HCT116 (cell line): ENCODE measurements around the gene C11orf98. TPM values are rescaled to one million over a fixed set of nuclear protein-coding genes. Genes with fewer than 3 reads are reported as not detected.

Source experiments
- ATAC-seq: fragments of 200-7000 bp; cut with Tn5 transposase; 2 replicates; pipeline ENCODE4 v1.9.1; 2020; ENCODE audit warnings: mild to moderate bottlenecking, moderate library complexity
- BruUV-seq: library from RNA; stranded (reverse); fragments of 400-500 nt; replicated peaks from 2 replicates; lab custom pipeline; 2021; lab: Mats Ljungman, UMichigan
- CTCF ChIA-PET: fragments of 300-600 bp; sonication (Branson Sonifier 250); formaldehyde crosslinking; loops from one replicate; lab custom pipeline; 2021; ENCODE audit warnings: antibody characterized with exemption; lab: Charles Lee
- POLR2A ChIA-PET: fragments of 300-600, 350-600 bp; sonication (Branson Sonifier 250); formaldehyde crosslinking; loops from one replicate; lab custom pipeline; 2021; ENCODE audit warnings: antibody characterized with exemption; lab: Charles Lee
- RAD21 ChIA-PET, 2 experiments: fragments of 300-600 bp; sonication (Branson Sonifier 250); formaldehyde crosslinking; loops; one replicate each; lab custom pipeline; 2023; ENCODE audit warnings: low total read pairs in 2 of 2; ENCODE audit not compliant: uncharacterized antibody in 2 of 2, unreplicated experiment in 2 of 2, low non-redundant PET in 1 of 2; lab: Charles Lee
- DNase-seq: peaks from one replicate; pipeline ENCODE4 v3.0.0-alpha.2; 2010; ENCODE audit warnings: low read depth, low spot score
- H2AFZ ChIP-seq: fragments of 200-600 bp; shearing (Covaris generic), sonication (generic); 2 replicates; pipeline ENCODE4 v1.6.1; 2017; ENCODE audit warnings: low read depth, mixed run types, mixed read lengths, antibody characterized with exemption, low read length; ENCODE audit not compliant: poor library complexity, severe bottlenecking
- H3K27ac ChIP-seq: 2 replicates; pipeline ENCODE4 v1.5.1; 2012; ENCODE audit warnings: low read depth, low read length
- H3K27me3 ChIP-seq: fragments of 200-600 bp; sonication (generic); 2 replicates; pipeline ENCODE4 v1.6.1; 2016; ENCODE audit warnings: mixed run types, low read length, mixed read lengths; ENCODE audit not compliant: insufficient read depth
- H3K36me3 ChIP-seq, 2 experiments: fragments of 200-500 bp in 1 of 2; fragments of 200-600 bp in 1 of 2; sonication (Bioruptor generic) in 1 of 2; sonication (generic) in 1 of 2; 2 replicates each; pipeline versions ENCODE4 v1.5.1 to v1.6.1; 2014 to 2016; ENCODE audit warnings: low read length in 2 of 2, inconsistent platforms in 1 of 2, mixed read lengths in 1 of 2, mixed run types in 1 of 2; ENCODE audit not compliant: insufficient read depth in 2 of 2, control insufficient read depth in 1 of 2
- H3K4me1 ChIP-seq, 2 experiments: fragments of 200-600 bp in 1 of 2; sonication (generic) in 1 of 2; 2 replicates each; pipeline versions ENCODE4 v1.5.1 to v1.6.1; 2012 to 2017; ENCODE audit warnings: low read length in 2 of 2, inconsistent platforms in 1 of 2, mild to moderate bottlenecking in 1 of 2, mixed read lengths in 1 of 2, mixed run types in 1 of 2, moderate library complexity in 1 of 2; ENCODE audit not compliant: insufficient read depth in 2 of 2, control insufficient read depth in 1 of 2
- H3K4me2 ChIP-seq: fragments of 200-600 bp; sonication (generic); 2 replicates; pipeline ENCODE4 v1.6.1; 2017; ENCODE audit warnings: mixed run types, low read length, mixed read lengths
- H3K4me3 ChIP-seq, 2 experiments: fragments of 200-600 bp in 1 of 2; sonication (generic) in 1 of 2; replicated peaks in 1 of 2; 2 replicates each; pipeline ENCODE4 v1.5.1; 2011 to 2016; ENCODE audit warnings: low read length in 2 of 2, control low read depth in 1 of 2, low read depth in 1 of 2, mild to moderate bottlenecking in 1 of 2, mixed read lengths in 1 of 2, mixed run types in 1 of 2
- H3K79me2 ChIP-seq: fragments of 200-600 bp; sonication (generic); 2 replicates; pipeline ENCODE4 v1.6.1; 2017; ENCODE audit warnings: mild to moderate bottlenecking, mixed run types, low read length, moderate library complexity, mixed read lengths; ENCODE audit not compliant: insufficient read depth
- H3K9ac ChIP-seq: fragments of 200-600 bp; sonication (generic); 2 replicates; pipeline ENCODE4 v1.6.1; 2016; ENCODE audit warnings: low read length, mixed read lengths
- H3K9me2 ChIP-seq: fragments of 200-600 bp; sonication (generic), shearing (Covaris generic); 2 replicates; pipeline ENCODE4 v1.6.1; 2017; ENCODE audit warnings: mixed run types, mild to moderate bottlenecking, moderate library complexity; ENCODE audit not compliant: insufficient read depth
- H3K9me3 ChIP-seq, 2 experiments: fragments of 200-500 bp in 1 of 2; fragments of 200-600 bp in 1 of 2; sonication (Bioruptor generic) in 1 of 2; sonication (generic) in 1 of 2; 2 replicates each; pipeline ENCODE4 v1.6.1; 2014 to 2017; ENCODE audit warnings: low read length in 2 of 2, mixed read lengths in 2 of 2, inconsistent platforms in 1 of 2, low read depth in 1 of 2, mild to moderate bottlenecking in 1 of 2, mixed run types in 1 of 2, moderate library complexity in 1 of 2; ENCODE audit not compliant: control insufficient read depth in 1 of 2, insufficient read depth in 1 of 2
- H4K20me1 ChIP-seq: fragments of 200-600 bp; sonication (generic), shearing (Covaris generic); 2 replicates; pipeline ENCODE4 v1.6.1; 2017; ENCODE audit warnings: mixed run types, mild to moderate bottlenecking, moderate library complexity; ENCODE audit not compliant: insufficient read depth
- ATF3 ChIP-seq: IDR thresholded peaks from 2 replicates; pipeline ENCODE4 v1.6.1; 2012
- CBX3 ChIP-seq: IDR thresholded peaks from 2 replicates; pipeline ENCODE4 v1.6.1; 2012; ENCODE audit warnings: low read depth
- CEBPB ChIP-seq: IDR thresholded peaks from 2 replicates; pipeline ENCODE4 v1.6.1; 2012; ENCODE audit warnings: low read depth
- EGR1 ChIP-seq: IDR thresholded peaks from 2 replicates; pipeline ENCODE4 v1.6.1; 2012; ENCODE audit warnings: low read depth
- ELF1 ChIP-seq: IDR thresholded peaks from 2 replicates; pipeline ENCODE4 v1.6.1; 2012; ENCODE audit warnings: low read depth, borderline replicate concordance
- EZH2 ChIP-seq: fragments of 200-600 bp; sonication (generic); IDR thresholded peaks from 2 replicates; pipeline ENCODE4 v1.6.1; 2017; ENCODE audit warnings: antibody characterized with exemption, mixed run types
- POLR2A ChIP-seq: IDR thresholded peaks from 2 replicates; pipeline ENCODE4 v1.7.0; 2011; ENCODE audit warnings: borderline replicate concordance; ENCODE audit not compliant: insufficient read depth, insufficient read length; ENCODE audit errors: extremely low read depth
- POLR2AphosphoS5 ChIP-seq: IDR thresholded peaks from 2 replicates; pipeline ENCODE4 v1.6.1; 2011; ENCODE audit warnings: mild to moderate bottlenecking, low read depth, low read length, moderate library complexity
- REST ChIP-seq: IDR thresholded peaks from 2 replicates; pipeline ENCODE4 v1.6.1; 2012; ENCODE audit warnings: low read depth
- SIN3A ChIP-seq: IDR thresholded peaks from 2 replicates; pipeline ENCODE4 v1.6.1; 2012; ENCODE audit warnings: low read depth
- SP1 ChIP-seq: IDR thresholded peaks from 2 replicates; pipeline ENCODE4 v1.6.1; 2012; ENCODE audit warnings: low read depth
- SRF ChIP-seq: IDR thresholded peaks from 2 replicates; pipeline ENCODE4 v1.6.1; 2012; ENCODE audit warnings: low read depth
- YY1 ChIP-seq: IDR thresholded peaks from 2 replicates; pipeline ENCODE4 v1.6.1; 2011; ENCODE audit warnings: low read length, low read depth, moderate library complexity, mild to moderate bottlenecking; ENCODE audit not compliant: insufficient replicate concordance; ENCODE audit errors: extremely low read depth
- ZFX ChIP-seq: fragments of 450-650 bp; IDR thresholded peaks from 2 replicates; pipeline ENCODE4 v1.6.1; 2017
- ZNF274 ChIP-seq: fragments of 200-500 bp; sonication (Bioruptor generic); IDR thresholded peaks from 2 replicates; pipeline ENCODE4 v1.6.1; 2014; ENCODE audit warnings: mild to moderate bottlenecking, low read depth, low read length, inconsistent platforms
- intact Hi-C: fragments of 100-400 bp; cut with micrococcal nuclease; formaldehyde crosslinking; loops from 2 replicates; pipeline ENCODE4 v1.10.0; 2022
- total RNA-seq: library from RNA; stranded (reverse); gene quantifications from one replicate; pipeline ENCODE4 v1.2.1, GENCODE V29; 2021; ENCODE audit not compliant: unreplicated experiment
- TF ChIP-seq, protein P1 (sequence below): IDR thresholded peaks from 2 replicates; pipeline ENCODE4 v1.6.1; 2011; ENCODE audit warnings: mild to moderate bottlenecking, low read length, moderate library complexity; ENCODE audit not compliant: insufficient replicate concordance; ENCODE audit errors: extremely low read depth
- TF ChIP-seq, protein P2 (sequence below), 3 experiments: fragments of 200-600 bp in 1 of 3; sonication (generic) in 1 of 3; IDR thresholded peaks in 2 of 3; conservative IDR thresholded peaks in 1 of 3; 2 replicates each; pipeline ENCODE4 v1.5.1; 2012 to 2017; ENCODE audit warnings: low read depth in 2 of 3, low read length in 2 of 3, antibody characterized with exemption in 1 of 3, borderline replicate concordance in 1 of 3, control low read depth in 1 of 3, mild to moderate bottlenecking in 1 of 3, mixed read lengths in 1 of 3, mixed run types in 1 of 3, moderate library complexity in 1 of 3; ENCODE audit not compliant: insufficient read depth in 1 of 3

C11orf98 gene
- total RNA-seq, 1 experiment from 2014 or later = 121 TPM

- TF ChIP-seq, protein P1, sequence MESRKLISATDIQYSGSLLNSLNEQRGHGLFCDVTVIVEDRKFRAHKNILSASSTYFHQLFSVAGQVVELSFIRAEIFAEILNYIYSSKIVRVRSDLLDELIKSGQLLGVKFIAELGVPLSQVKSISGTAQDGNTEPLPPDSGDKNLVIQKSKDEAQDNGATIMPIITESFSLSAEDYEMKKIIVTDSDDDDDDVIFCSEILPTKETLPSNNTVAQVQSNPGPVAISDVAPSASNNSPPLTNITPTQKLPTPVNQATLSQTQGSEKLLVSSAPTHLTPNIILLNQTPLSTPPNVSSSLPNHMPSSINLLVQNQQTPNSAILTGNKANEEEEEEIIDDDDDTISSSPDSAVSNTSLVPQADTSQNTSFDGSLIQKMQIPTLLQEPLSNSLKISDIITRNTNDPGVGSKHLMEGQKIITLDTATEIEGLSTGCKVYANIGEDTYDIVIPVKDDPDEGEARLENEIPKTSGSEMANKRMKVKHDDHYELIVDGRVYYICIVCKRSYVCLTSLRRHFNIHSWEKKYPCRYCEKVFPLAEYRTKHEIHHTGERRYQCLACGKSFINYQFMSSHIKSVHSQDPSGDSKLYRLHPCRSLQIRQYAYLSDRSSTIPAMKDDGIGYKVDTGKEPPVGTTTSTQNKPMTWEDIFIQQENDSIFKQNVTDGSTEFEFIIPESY = peak; percentile 24
- TF ChIP-seq POLR2AphosphoS5 = peak; percentile 98
These were observed 18.8 kb downstream of the C11orf98 start, which contains the start of gene GANAB (continued) for GRCh38 chr11:62645946-62646824.

DNA sequence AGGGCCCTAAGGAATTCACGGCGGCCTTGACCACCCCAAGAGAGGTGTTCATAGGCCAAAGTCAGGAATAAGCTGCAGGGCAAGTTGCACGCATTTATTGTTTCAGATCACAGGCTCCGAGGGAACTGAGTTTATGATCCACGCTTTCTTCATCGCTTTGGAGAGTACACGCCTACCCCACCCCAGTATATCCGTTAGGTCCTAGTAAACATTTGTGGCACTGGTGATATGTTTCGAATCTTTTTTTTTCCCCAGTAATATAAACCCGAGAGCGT lies 19.4 kb downstream of the C11orf98 start:
- Histone ChIP-seq H2AFZ (no peak overlapping the region), H3K79me2 (peaks cover 65% of the 10 kb centered on the region), H3K9ac (peak overlapping the region; percentile 99), H3K9me3 (no peaks in the 10 kb centered on the region), H3K27me3 (no peaks in the 10 kb centered on the region), H3K4me3 (peak overlapping the region; percentile 96 to 100), H4K20me1 (no peaks in the 10 kb centered on the region), H3K4me2 (peak overlapping the region; percentile 84), H3K27ac (peak overlapping the region; percentile 92), H3K4me1 (peaks cover 5 to 16% of the 10 kb centered on the region in 2 experiments; a peak in 3 of 4 replicates), H3K9me2 (no peaks in the 10 kb centered on the region), H3K36me3 (peaks cover 10 to 22% of the 10 kb centered on the region in 2 experiments; a peak in 3 of 4 replicates)
- ChIA-PET POLR2A (interaction anchor here (1.3 to 14.1 kb wide), 3 partner anchors 10 to 24 kb away, joined by 3 to 195 read pairs (median 5); partner anchors contain the start of genes B3GAT3, C11orf98 and CSKMT), CTCF (no interaction called here), RAD21 (no interaction called here)
- DNase-seq (no peak), ATAC-seq (no peak; the same call in 1 of the 2 replicates)
- intact Hi-C loops = loop anchor here (5.0 kb wide), 1 partner anchor 33 kb away; the partner anchor contains the start of genes EML3 and ROM1
- no TSS peak for BruUV-seq
- TF ChIP-seq ATF3 = no peak
- no peak for TF ChIP-seq ELF1
- TF ChIP-seq, protein P2, sequence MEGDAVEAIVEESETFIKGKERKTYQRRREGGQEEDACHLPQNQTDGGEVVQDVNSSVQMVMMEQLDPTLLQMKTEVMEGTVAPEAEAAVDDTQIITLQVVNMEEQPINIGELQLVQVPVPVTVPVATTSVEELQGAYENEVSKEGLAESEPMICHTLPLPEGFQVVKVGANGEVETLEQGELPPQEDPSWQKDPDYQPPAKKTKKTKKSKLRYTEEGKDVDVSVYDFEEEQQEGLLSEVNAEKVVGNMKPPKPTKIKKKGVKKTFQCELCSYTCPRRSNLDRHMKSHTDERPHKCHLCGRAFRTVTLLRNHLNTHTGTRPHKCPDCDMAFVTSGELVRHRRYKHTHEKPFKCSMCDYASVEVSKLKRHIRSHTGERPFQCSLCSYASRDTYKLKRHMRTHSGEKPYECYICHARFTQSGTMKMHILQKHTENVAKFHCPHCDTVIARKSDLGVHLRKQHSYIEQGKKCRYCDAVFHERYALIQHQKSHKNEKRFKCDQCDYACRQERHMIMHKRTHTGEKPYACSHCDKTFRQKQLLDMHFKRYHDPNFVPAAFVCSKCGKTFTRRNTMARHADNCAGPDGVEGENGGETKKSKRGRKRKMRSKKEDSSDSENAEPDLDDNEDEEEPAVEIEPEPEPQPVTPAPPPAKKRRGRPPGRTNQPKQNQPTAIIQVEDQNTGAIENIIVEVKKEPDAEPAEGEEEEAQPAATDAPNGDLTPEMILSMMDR (IDR thresholded peaks at IDR 0.05 in 2 of 3, conservative IDR thresholded peaks at IDR 0.05 in 1 of 3; ENCODE audit: borderline replicate concordance in 1 of 3, insufficient read depth in 1 of 3, low read depth in 2 of 3, low read length in 2 of 3) = no peak
- TF ChIP-seq SRF = no peak
- TF ChIP-seq SP1 = no peak
- no peak for TF ChIP-seq EZH2
- TF ChIP-seq CEBPB = no peak
- no peak for TF ChIP-seq ZNF274
- no peak for TF ChIP-seq EGR1
- no peak for TF ChIP-seq ZFX
- no peak for TF ChIP-seq YY1
- TF ChIP-seq SIN3A = no peak
- no peak for TF ChIP-seq REST
- no peak for TF ChIP-seq POLR2A
- no peak for TF ChIP-seq CBX3
